Activated CD4-positive, alpha-beta T cell treated with anti-CD3 and anti-CD28 coated beads for 48 hours (primary cell): ENCODE results near the gene SLMAP.

ENCODE experiments used
- DNase-seq: peaks from one replicate; pipeline ENCODE4 v3.0.0-alpha.2; 2020

SLMAP gene

DNA sequence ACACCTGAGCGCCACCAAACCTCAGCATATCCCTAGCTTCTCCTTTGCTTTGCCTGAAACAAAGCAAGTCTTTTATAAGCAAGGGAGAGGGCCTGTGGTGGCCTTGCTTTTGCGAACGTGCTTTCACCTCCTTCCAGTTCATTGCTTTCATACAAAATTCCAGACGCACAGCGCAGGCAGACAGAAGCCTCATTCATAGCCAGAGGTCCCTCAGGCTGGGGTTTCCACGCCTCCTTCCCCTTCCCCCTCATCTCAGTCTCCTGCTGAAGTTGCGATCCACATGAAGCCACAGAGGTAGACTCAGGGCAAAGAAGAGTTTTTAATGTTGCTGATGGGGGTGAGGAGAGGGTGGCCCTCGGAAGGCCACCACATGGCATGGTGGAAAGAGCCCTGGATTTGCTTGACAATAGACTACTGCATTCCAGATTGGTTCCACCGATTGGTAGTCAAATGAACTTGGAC is 192.7 kb downstream of the SLMAP start:
- DNase-seq = no peak

GRCh38 chr3:57949344-57949743 is 193.2 kb downstream of the SLMAP start:
- no peak for DNase-seq

GRCh38 chr3:57949785-57950615 is 193.9 kb downstream of the SLMAP start:
- no peak for DNase-seq

DNA sequence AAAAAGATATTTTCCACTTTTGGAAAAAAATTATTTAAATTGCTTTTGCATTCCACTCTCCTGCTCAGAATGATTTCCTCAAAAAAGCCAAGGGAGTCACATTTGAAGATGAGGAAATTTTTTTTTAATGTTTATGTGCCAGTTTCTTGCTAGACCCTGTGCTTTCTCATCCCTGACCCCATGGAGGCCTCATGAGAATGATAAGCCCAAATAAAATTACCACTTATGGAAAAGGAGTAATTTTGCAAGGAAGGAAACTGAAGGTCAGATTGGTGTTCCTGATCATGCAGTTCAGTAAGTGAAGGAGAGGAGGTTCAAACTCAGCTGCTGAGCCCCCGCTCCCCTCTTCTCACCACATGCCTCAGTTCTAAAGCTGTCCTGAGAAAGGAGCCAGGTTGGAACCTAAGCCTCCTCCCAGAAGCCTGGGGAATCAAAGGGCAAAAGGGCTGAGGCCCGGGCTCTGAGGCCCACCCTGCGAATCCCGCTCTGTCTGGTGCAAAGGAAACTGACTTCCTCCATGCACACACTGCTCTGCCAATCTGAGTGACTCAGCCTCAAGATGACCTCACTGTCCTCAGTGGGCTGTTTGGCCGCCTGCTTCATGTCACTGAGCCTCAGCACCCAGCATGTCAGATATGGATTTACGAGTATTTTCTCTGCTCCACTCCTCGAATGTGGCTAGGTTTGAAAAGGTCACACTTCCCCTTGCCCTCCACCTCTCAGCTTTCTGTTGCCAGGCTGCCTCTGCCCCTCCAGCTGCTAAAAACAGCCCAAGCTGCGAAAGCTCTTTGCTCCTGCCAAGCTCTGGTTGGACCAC is 195.2 kb downstream of the SLMAP start:
- DNase-seq = peak; percentile 18

- DNase-seq = no peak
Observed at GRCh38 chr3:57952208-57952631, 196.1 kb downstream of the SLMAP start.

DNA sequence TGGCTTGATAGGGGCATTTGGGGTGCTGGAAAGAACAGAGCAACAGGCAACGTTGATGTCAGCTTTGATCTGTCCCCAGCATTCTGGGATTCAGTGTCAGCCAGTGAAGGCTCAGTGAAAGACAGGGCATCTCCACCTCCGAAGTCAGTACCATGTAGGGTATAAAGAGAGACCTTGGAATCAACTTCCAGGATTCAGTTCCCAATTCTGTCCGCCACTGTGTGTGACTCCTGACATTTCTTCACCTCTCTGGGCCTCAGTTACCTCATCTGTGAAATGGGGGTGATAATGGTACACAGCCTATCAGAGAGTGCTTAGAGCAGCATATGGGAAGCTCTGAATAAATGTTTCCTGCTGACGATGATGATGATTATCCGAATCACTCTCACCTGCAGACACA is 196.5 kb downstream of the SLMAP start:
- no peak for DNase-seq

- DNase-seq = no peak
Observed at GRCh38 chr3:57953576-57953975, 197.5 kb downstream of the SLMAP start.

DNA sequence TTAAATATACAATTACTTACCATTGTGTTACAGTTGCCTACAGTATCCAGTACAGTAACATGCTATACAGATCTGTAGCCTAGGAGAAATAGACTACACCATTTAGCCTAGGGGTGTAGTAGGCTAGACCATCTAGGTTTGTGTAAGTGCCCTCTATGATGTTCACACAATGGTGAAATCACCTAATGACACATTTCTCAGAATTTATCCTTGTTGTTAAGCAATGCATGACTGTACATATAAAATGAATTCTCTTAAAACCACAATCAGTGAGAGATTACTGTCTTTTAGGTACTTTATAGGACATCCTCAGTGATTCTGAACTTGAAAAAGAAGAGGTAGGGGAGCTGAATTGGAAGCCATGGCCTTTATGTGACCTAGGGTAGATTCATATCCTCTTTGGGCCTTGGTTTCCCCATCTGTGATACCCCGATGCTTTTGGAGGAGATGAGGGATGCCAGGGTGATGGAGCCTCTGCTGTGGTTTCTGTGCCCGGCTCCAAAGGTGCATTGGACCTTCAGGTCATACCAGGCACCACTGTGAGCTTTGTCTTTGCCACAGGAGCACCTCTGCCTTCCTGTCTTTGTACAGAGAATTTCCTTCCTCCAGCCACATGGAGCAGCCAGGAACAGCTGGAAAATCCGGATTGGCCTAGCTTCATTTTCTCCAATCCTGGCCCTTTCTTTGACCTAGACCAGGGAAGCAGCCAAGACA is 200.2 kb downstream of the SLMAP start:
- DNase-seq = no peak

DNA sequence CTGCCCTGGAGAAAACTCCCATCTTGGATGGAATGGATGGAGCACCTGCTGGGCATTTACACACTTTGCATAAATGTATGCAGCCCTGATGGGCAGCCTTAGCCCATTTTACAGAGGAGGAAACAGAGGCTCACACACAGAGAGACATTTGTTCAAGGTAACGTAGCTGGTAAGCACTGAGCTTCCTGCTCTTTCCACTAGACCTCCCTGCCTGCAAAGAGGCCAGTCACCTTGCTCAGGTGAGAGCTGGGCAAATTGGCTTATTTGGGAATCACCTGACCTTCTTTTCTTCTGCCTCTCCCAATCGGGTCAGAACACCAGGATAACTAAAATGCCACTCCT is 200.7 kb downstream of the SLMAP start:
- no peak for DNase-seq

DNA sequence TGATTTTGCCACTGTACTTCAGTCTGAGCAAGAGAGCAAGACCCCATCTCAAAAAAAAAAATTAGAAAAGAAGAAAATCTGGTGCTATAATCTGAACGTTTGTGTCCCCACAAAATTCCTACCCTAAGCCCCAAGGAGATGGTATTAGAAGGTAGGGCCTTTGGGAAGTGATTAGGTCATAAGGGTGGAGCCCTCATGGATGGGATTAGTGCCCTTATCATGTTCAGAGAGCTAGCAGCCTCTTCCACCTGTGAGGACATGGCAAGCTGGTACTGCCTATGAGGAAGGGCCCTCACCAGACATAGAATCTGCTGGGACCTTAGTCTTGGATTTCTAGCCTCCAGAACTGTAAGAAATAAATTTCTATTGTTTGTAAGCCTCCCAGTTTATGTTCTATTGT is 201.7 kb downstream of the SLMAP start:
- no peak for DNase-seq

DNA sequence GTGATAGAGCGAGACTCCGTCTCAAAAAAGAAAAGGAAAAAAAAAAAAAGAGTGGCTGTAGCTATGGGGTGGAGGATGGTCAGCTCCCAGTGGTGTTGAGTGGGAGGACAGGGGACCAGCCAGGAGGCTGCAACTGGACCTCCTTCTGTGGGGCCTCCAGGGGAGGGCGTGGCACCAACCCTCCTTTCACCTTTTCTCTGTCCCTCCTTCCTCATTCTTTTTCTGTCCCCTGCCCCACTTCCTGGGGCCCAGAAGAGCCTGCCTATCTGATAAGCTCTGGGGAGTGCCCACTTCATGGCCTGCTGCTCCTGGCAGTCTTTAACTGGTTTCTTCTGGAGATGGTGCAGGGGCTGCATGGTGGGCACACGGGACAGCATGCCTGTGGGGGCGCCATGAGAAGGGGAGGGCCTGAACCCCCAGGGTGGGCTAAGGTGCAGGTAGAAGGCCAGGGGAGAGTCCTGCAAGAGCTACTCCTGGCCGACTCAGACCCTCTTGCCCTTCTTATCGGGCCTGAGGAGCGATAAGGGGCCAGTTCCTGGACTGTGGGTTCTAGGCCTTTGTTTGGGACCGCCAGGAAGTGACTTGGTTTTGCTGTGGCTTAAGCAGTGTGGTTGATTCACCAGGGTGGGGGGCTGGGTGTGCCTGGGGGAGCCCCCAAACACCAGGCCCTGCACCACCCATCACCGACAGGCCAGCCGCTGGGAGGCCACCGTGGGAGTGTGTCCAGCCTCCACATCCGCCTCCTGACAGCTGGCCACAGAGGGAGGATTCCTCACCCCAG is 202.7 kb downstream of the SLMAP start:
- no peak for DNase-seq

- DNase-seq = no peak
Observed at GRCh38 chr3:57959423-57960173, 203.5 kb downstream of the SLMAP start.

DNA sequence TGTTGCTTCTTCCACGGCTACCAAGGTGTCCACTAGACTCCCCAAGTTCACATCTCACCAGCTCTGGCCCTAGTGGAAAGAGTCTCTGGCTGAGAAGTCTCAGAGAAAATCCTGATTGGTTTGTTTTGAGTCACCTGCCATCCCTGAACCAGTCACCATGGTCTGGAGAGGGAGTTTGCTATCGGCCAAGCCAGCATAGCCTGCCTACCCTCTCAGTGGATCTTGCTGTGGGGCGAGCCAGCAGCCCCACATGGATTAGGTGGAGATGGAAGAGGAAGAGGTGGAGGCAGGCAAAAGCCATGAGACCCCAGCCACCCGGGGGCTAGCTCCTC is 204.0 kb downstream of the SLMAP start:
- DNase-seq = no peak

DNA sequence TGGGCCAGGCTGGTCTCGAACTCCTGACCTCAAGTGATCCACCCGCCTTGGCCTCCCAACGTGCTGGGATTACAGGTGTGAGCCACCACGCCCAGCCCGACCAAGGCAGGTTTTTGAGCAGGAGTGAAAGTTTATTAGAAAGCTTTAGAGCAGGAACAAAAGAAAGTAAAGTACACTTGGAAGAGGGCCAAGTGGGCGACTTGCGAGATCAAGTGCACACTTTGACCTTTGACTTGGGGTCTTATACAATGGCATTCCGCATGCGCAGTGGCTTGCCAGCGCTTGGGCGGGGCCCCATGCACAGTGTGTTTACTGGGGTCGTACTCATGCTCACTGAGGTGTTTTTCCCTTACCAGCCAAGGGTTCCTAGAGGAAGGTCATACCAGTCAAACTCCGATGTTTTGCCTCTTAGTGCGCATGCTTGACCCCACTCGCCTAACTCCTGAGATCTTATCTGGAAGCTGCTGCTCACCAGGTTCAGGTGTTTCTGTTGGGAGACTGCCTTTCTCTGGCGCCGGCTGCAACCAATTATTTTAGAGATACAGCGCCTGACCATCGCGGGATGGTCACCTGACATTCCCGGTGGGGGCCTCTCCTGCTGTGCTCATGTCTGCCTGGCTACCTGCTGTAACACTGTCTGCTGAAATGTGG is 205.2 kb downstream of the SLMAP start:
- no peak for DNase-seq

GRCh38 chr3:57961828-57962447 is 205.8 kb downstream of the SLMAP start:
- peak; percentile 5 for DNase-seq

DNA sequence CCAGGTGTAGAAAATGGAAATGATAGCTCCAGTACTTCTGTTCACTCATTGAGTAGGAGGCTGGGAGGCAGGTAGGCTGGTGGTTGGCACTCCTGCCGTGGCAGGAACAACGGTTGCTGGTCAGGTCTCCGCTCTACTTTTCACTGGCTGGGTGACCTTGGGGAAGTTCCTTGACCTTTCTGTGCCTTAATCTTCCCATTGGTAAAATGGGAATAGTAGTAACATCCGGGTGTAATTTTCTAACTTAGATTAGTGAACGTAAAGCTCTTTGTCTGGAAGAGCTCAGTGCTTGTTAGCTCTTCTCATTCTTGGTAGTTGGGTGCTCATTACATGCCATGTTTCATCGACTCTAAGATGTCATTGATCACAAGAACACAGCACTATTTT is 206.3 kb downstream of the SLMAP start:
- DNase-seq = no peak

DNA sequence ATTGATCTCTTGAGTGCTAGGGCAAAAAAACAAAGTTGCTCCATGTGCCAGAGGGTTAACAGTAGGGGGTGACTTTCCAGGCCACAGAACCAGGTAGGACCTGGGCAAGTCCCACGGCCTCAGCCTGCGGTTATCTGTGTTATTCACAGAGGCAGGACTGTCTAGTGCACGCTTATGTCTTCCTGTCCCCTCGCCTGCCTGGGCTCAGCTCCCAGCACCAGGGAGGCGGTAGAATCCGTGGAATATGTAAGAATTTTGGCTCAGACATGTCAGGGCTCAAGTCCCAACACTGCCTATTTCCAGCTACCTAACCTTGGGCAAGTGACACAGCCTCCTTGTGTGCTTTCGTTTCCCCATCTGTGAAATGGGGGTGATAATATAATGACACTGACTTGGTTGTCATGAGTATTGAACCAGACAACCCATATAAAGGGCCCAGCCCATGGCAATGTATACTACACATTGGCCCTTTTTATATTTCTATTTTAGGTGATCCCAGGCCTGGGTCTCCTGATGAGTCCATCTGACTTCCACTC is 207.8 kb downstream of the SLMAP start:
- no peak for DNase-seq

- no peak for DNase-seq
Observed at GRCh38 chr3:57966829-57967228, 210.7 kb downstream of the SLMAP start.

- DNase-seq = no peak
Observed at GRCh38 chr3:57967590-57967989, 211.5 kb downstream of the SLMAP start.

DNA sequence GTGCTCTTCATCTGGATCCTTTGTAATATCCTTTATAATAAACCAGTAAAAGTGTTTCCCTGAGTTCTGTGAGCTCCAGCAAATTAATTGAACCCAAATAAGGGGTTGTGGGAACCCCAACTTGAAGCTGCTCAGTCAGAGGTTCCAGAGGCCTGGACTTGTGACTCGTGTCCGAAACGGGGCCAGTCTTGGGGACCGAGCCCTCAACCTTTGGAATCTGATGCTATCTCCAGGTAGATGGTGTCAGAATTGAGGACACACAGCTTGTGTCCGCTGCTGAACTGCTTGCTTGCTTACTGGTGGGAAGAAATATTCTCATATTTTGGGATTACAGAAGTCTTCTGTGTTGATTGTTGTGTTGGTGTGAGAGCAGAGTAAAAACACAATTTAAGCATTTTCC is 212.4 kb downstream of the SLMAP start:
- no peak for DNase-seq

DNA sequence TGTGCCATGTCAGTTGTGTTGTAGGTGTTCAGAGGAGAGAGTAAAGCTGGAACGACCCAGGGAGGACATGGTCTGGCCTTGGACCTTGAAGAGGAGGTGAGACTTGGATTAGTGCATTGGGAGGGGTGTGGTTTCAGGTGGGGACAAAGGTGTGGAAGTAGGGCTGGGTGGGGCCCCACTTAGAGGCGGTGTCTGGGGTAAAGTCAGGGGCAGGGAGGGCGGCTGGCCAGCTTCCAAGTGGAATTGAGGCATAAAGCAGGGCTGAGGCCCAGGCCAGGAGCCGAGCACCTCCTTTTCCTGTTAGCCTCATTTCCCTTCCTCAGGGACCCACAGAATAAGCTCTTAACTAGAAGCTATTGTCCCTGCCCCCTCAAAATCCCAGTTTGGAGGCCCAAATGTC is 215.9 kb downstream of the SLMAP start:
- no peak for DNase-seq
